Sciatic nerve (tissue), 2 donors: ENCODE results near the gene MEG3. TPM values are rescaled to one million over a fixed set of nuclear protein-coding genes. Genes with fewer than 3 reads are reported as not detected.
A peak's percentile ranks its signal among the peaks of the same experiment; 100 is the strongest.

Source experiments
- ATAC-seq: fragments of 200-7000 bp; cut with Tn5 transposase; one replicate; pipeline ENCODE4 v1.9.1; 2020; ENCODE audit warnings: mild to moderate bottlenecking, moderate library complexity
- DNase-seq: peaks from one replicate; pipeline ENCODE4 v3.0.0-alpha.2; 2020; ENCODE audit warnings: low spot score
- intact Hi-C: fragments of 100-400 bp; cut with DNase I; formaldehyde crosslinking; loops from one replicate; pipeline ENCODE4 v1.14.2; 2022
- total RNA-seq: library from RNA; stranded (reverse); fragmentation: NEBNext Ultra II Directional; extraction: Animal tissue kit (Norgen Biotek cat#: 25700); gene quantifications from one replicate; pipeline ENCODE4 v1.2.1, GENCODE V29; 2021
- donor health status: DM: no; HTN: no; CAD: no.
- donor health status: DM: no; HTN: no; CAD: no.

MEG3 gene
- total RNA-seq, 1 donor from 2014 or later, result 154 TPM

DNA sequence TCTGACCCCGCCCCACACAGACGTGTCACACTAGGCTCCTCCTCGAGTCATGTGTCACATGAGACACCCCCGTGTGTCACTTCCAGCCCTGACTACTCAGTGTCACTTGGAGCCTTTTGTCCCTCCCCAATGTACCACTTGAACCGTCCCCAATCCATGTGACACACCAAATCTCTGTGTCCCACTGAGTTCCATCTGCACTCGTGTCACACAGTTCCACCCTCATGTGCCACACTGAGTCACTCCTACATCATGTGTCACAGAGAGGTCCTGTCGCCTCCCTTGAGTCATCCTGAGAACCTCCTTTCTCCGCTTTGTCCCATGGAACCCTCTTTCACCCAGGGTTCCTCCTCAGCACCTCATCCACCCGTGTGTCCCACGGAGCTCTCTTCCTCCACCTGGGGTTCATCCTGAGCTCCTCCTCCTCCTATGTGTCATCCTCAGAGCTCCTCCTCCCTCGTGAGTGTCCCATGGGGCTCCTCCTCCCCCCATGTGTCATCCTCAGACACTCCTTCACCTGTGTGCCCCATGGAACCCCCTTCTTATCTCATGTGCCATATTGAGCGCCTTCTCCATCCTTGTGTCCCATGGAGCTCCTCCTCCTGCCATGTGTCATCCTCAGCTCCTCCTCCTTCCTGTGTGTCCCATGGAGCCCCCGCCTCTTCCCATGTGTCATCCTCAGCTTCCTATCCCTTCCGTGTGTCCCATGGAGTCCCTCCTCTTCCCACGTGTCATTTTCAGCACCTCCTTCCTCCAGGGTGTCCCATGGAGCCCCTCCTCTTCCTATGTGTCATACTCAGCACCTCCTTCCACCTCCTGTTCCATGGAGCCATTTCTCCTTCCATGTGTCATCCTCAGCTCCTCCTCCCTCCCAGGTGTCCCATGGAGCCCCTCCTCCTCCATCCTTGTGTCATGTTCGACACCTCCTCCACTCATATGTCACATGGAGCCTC lies 45.6 kb downstream of the MEG3 start:
- DNase-seq (peak; percentile 10), ATAC-seq (peak; percentile 17)
- intact Hi-C loops, result no loop called here

DNA sequence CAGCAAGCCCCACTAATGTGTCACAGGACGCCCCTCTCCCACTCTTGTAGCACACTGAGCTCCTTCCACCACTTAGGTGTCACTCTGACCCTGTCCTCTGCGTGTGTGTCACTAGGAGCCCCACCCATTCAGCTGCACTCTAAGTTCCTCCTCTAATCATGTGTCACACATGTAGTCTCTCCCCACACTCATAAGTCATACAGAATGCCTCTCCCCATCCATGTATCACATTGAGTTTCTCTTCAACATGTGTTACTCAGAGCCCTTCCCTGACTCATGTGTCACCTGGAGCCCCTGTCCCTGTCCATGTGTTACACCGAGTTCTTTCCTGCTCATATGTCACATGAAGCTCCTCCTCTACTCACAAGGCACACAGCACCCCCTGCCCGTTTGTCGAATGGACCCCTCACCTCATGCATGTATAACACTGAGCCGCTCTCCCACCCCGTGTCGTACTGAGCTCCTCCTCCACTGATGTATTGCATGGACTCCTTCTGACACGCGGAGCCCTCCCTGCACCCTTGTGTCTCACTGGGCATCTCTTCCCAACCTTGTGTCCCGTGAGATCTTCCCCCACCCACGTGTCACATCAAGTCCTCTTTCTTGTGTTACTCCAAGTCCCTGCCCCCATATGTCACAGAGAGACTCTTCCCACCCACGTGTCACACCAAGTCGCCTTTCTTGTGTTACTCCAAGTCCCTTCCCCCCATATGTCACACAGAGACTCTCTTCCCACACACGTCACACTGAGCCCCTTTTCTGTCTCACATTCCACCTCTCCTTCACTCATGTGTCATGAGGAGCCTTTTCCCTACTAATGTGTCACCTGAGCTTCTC lies 46.6 kb downstream of the MEG3 start:
- DNase-seq (peak; percentile 51), ATAC-seq (no peak)
- intact Hi-C loops, result no loop called here

DNA sequence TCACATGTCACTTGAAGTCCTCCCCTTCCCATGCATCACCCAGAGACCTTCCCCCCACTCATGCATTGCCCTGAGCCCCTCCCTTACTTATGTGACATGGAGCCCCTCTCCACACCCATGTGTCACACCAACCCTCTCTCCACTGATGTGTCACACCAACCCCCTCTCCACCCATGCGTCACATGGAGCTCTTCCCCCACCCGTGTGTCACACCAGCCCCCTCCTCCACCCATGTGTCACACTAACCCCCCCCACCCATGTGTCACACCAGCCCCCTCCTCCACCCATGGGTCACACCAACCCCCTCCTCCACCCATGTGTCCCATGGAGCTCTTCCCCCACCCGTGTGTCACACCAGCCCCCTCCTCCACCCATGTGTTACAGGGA lies 47.2 kb downstream of the MEG3 start:
- no peak for ATAC-seq
- intact Hi-C loops, result no loop called here
- DNase-seq, result peak; percentile 25

DNA sequence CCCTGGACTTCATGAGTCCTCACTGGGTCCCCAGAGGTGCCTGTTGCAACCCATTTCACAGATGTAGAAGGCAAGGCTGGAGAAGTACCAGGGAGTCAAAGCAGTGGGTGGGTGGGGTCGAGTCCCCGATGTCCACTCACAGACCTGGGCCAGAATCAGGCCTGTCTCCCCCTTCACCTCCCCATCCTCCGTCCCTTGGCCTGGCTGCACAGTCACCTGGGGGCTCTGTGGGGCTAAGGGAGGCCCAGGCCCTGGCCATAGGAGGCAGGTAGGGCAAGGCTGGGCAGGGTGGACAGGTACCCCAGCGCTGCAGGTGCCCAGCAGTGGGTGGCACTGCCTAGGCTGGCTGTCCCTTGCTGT lies 48.1 kb downstream of the MEG3 start:
- intact Hi-C loops, result no loop called here
- no peak for ATAC-seq
- no peak for DNase-seq

DNA sequence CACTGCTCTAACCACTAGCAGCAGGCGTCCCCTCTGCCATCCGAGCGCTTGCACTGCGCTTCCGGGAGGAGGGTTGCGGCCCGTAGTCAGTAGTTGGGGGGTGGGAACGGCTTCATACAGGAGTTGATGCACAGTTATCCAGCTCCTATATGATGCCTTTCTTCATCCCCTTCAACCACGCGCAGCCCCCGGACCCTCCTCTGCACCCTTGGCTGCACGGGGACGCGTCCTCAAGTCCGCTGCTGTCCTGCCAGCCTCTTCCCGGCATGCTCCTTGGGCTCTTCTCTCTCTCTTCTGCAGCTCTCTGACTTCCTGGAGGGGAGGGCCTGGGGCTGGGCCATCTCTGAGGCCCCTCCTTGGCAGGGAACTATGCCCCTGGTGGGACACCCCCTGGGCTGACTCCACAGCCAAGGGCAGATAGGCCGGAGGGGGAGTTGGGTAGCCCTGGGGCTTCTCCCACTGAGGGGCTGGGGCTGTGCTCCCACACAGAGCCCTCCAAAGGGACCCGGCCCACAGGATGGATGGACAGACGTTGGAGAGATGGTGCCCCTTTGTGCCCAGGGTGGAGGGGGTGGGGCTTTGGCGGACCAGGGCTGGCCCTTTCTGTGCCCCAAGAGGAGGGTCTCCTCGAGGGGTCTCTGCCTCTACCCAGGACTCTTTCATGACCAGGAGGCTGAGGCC lies 48.6 kb downstream of the MEG3 start:
- DNase-seq (no peak), ATAC-seq (no peak)
- intact Hi-C loops, result no loop called here

DNA sequence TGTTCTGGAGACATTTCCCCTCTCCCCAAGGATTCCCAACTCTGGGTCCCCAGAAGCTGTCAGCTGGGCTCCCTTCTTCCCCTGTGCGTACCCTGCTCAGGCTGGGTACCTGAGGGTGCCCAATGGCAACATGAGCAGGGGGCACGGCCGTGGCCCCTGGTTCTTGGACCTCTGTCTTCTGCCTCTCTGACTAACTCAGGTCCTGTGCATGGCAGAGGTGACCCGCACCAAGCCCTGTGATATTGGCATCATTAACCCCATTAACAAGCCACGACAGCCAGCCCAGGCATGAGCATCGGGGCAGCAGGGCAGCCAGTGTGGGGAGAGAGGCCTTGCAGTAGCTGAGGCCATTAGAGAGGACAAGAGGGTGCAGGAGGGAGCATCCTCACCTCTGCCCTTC lies 49.2 kb downstream of the MEG3 start:
- ATAC-seq (no peak), DNase-seq (no peak)
- intact Hi-C loops, result no loop called here

DNA sequence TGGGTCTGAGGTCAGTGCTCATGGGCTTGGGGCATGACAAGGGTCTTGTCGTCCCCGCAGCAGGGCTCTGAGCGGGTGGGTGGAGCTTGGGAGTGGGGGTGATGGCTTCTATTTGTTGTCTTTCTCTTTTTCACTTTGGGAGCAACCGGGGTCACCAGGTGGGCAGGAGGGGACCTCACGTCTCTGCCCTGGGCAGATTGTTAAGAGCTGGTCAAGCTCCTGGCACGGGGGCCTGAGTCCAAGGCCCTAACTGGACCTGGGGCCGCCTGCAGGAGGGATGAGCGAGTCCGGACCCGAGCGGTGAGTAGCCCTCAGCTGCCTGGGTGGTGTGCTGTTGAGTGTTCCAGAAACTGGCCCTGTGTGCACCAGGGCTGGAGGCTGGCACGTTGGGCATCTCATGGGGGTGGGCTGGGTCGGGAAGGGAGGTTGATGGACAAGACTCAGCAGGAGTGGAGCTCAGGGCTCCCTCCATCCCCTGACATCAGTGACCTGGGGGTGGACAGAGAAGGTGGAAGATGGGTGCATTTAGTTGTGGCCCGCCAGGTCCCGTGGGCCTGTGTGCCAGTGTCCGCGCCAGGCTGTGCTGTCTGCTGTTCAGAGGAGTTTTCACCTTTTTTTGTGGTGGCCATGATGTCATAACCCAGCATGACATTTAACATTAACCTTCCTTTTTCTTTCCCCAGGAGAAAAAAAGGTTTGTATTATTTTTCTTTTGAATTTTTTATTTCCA lies 50.1 kb downstream of the MEG3 start:
- intact Hi-C loops, result no loop called here
- DNase-seq, result no peak
- ATAC-seq, result no peak

DNA sequence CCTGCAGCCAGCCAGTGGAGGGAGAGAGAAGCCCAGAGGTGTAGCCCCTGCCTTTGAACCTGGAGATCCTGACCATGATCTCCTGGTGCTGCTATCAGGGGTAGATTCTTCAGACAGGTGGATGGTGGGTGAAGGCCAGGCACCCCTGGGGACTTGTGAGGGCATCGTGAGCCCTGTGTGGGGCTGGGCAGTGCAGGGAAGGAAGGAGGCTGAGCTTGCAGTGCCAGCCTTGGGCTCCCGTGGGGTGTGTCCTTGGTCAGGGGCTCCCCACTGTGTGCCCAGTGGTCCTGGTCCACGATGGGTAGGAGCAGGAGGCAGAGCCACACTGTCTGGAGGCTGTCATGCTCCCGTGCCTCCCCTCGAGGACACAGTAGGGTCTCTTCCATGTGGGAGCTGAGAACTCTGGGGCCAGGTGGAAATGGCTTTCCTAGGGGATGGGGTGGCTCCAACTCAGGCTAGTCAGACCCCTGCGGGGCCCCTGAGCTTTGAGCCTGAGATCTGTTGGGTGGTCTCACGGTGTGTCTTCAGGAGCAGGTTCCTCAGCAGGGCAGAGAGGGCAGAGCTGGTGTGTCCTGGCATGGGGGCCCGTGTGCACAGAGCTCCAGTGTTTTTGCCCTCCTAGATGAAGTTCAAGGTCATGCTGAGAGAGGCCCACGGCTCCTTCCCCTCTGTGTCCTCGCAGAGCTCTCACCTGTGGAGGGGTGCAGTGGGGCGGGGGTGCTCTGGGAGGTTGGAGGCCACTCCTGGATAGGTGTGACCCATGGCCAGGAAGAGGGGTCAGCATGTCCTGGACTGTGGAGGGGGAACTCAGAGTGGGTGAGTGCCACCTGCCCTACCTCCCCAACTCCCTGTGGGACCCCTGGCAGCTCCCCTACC lies 52.6 kb downstream of the MEG3 start:
- ATAC-seq (no peak), DNase-seq (no peak)
- intact Hi-C loops, result no loop called here

DNA sequence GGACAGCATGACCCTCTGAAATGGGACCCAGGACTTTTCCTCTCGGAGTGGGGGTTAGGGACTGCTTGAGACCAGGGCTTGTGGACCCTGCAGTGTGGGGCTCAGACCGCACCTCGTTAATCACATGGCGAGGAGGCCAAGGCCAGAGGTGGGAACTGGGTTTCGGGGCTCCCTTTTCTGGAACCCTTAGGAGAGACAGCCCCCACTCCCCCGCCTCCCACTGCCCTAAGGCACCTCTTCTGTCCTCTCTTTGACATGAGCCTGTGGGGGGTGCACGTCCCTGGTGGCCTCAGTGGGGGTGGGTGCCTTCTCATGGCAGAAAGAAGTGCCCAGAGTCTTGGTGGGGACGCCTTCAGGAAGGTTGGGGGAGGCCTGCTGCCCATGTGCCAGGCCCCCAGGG lies 53.3 kb downstream of the MEG3 start:
- no peak for ATAC-seq
- intact Hi-C loops, result no loop called here
- DNase-seq, result no peak

DNA sequence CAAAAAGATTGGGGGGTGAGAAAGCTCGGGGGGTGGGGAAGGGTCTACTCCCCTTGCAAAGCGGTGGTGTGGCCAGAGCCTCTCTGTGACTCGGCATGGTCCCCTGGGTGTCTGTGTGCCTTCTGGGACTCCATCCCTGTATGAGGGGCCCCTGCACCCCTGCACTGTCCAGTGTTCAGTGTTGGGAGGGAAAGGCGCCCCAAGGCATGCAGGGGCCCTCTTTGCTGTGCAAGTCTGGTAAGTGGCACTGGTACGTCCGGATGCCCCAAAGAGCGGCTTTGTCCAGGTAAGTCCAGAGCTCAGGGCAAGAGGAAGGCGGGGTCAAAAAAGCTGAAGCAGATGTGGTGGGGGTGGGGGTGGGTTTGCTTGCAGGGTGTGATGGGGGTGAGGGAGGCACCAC lies 53.9 kb downstream of the MEG3 start:
- DNase-seq (no peak), ATAC-seq (no peak)
- intact Hi-C loops, result no loop called here

DNA sequence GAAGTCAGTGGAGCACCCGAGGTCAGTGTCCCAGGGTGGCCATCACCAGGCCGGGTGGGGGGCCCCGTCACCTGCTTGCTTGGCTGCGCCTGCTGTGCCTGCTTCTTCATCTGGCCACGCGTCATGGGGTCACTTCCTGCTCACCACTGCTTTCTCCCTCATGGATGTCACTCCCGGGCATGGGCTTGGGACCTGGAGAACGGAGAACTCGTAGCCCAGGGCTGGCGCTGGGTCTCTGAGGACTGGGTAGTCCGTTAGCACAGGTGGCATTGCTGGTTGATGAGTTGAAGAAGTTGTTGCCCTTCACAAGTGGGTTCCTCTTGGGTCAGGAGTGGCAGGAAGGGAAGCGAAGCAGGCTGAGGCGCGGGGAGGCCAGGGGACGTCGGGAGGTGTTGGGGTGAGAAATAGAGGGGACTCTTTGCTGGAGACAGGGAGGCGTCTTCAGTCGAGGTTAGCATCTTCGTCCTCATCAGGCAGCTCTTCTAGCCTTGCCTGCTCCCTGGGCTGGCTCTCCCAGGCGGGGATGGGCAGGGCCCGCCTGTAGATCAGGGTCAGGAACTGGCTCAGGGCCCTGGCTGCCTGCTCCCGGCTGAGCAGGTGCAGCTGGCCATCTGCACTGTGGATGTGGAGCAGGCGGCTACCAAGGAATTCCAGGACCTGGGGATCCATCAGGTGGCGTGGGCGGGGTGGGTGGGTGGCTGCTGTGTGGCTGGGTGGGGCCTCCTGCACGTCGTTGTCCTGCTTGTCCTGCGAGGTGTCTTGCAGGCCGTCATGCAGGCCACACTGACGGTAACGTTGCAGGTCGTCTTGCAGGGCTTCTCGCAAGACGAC lies 54.6 kb downstream of the MEG3 start:
- no peak for DNase-seq
- intact Hi-C loops, result no loop called here
- ATAC-seq, result no peak

DNA sequence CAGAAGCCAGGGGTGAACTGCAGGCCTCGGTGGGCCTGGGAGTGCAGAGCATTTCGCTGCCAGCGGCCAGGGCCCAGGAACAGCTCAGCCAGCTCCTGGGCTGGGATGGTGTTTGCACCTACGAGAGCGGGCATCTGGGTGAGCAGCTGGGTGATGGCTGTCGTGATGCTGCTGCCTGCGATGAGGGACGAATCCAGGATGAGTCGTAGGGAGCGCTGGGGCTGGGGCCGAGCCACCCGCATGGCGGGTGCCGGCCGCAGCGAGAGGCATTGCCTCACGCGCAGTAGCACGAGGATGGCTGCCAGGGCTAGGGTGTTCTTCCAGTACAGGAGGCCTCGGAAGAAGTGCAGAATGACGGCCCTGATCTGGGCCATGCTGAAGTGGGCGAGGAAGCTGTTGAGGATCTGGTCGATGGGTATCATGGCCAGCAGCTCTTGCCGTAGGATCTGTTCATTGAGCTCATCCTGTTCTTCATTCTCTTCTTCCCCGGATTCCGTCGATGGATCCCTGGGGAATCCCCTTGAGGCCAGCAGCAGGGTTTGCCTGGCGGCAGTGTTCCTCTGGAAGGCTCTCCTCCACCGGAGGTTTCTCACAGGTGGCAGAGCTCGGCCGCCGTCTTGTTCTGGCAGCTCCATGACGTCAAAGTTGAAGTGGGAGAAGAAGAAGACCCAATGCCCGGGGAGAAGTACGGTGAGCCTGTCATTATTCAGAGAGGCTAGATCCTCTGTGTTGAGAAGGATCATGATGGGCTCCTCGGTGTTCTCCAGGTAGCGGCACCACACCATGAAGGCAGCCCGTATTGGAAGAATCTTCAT lies 55.5 kb downstream of the MEG3 start:
- DNase-seq (no peak), ATAC-seq (no peak)
- intact Hi-C loops, result no loop called here

DNA sequence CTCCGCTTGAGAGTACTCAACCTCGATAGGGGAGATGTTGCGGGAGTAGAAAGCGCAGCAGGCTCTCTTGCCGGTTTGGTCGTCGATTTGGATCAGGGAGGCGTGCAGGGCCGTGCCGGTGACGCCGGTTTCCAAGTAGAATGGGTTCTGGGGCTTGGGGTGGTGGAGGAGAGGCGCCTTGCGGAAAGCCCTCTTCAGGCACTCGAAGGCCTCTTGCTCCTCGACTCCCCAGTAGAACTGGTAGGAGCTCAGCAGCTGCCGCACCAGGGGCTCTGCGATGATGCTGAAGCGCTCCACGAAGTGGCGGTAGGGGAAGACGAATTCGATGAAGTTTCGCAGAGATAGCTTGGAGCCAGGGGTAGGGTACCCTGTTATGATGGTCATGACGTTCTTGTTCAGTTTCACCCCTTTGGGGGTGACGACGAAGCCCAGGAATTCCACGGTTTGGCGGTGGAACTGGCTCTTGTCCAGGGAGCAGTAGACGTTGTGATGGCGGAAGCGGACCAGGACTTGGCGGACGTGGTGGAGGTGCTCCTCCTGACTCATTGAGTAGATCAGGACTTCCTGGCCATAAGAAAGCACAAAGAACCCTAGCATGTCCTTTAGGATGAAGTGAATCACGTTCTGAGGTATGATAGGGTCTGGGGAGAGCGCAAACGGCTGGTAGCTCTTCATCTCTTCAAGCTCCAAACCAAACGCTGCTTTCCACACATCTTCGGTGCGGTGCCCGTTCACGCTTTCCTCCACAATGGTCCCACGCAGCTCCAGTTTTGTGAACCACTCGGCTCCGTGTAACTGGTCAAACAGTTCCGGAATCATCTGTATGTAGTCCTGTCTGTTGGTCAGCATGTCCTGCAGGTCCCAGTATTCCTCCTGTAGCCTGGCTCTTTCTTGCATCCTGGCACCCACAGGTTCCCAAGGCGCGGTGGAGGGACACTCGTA lies 56.4 kb downstream of the MEG3 start:
- ATAC-seq, result no peak
- DNase-seq, result no peak
- intact Hi-C loops, result no loop called here

DNA sequence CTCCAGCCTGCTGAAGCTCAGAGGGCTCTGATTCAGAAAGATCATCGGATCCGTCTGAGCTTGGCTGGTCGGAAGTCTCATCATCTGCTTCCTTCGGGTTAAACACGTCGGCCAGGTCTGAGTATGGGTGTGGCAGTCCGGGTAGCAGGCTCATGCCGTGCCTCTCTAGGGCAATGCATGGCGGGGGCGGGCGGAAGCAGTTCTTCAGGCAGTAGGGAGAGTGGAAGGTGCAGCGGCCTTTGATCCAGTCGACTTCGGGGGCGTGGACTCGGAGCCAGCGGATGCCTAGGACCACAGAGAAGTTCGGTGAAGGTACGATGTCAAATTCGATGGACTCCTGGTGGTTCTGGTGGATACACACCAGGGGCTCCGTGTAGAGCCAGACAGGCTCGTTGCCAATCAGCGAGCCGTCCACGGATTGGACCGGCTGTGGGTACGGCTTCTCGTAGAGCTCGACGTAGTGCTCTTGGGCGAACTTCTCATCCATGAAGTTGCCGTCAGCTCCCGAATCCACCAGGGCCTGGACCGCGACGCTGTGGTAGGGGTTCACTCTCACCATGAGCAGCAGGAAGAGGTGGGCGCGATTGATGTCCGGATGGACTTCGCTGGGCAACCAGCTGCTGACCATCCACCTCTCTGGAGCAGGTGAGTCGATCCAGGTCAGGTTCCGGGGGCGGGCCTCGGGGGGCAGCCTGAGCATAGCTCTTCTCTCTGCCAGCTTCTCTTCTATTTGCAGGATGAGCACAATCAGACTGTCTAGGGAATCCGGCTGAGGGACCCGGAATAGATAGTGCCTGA lies 57.3 kb downstream of the MEG3 start:
- DNase-seq, result no peak
- intact Hi-C loops, result no loop called here
- ATAC-seq, result no peak

DNA sequence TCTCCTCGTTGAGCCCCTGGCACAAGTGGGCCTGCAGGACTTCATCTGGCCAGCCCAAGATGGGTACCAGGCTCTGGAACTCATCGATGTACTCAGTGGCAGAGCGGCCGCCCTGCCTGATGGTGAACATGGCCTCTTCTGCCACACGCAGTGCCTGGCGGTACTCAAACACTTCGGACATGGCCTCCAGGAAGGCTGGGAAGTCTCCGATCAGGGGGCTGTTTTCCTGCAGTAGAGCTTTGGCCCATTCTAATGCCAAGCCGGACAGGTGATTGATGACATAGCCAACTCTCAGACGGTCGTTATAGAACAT lies 57.8 kb downstream of the MEG3 start:
- intact Hi-C loops, result no loop called here
- ATAC-seq (no peak), DNase-seq (no peak)
